HEK293 (cell line): ENCODE results near the gene BRSK1.

Source experiments
- BCL11A ChIP-seq: fragments of 450-650 bp; formaldehyde crosslinking; IDR thresholded peaks from 2 replicates; pipeline ENCODE4 v1.5.1; 2016; ENCODE audit warnings: low read depth, missing biosample characterization, missing genetic modification characterization
- BCL11B ChIP-seq: fragments of 450-650 bp; formaldehyde crosslinking; IDR thresholded peaks from 2 replicates; pipeline ENCODE4 v1.5.1; 2016; ENCODE audit warnings: low read depth, missing biosample characterization, missing genetic modification characterization
- EGR2 ChIP-seq: fragments of 450-650 bp; formaldehyde crosslinking; IDR thresholded peaks from 2 replicates; pipeline ENCODE4 v1.5.1; 2016; ENCODE audit warnings: low read depth, missing biosample characterization, missing genetic modification characterization
- GFI1B ChIP-seq: fragments of 450-650 bp; formaldehyde crosslinking; IDR thresholded peaks from 2 replicates; pipeline ENCODE4 v1.5.1; 2016; ENCODE audit warnings: missing biosample characterization, missing genetic modification characterization
- INSM2 ChIP-seq: fragments of 450-650 bp; formaldehyde crosslinking; IDR thresholded peaks from 2 replicates; pipeline ENCODE4 v1.5.1; 2016; ENCODE audit warnings: missing biosample characterization, missing genetic modification characterization
- KLF1 ChIP-seq: fragments of 450-650 bp; formaldehyde crosslinking; IDR thresholded peaks from 2 replicates; pipeline ENCODE4 v1.5.1; 2016; ENCODE audit warnings: missing biosample characterization, missing genetic modification characterization
- KLF10 ChIP-seq: fragments of 450-650 bp; IDR thresholded peaks from 2 replicates; pipeline ENCODE4 v1.5.1; 2018; ENCODE audit warnings: missing biosample characterization, mild to moderate bottlenecking, missing genetic modification characterization
- KLF7 ChIP-seq: fragments of 450-650 bp; formaldehyde crosslinking; IDR thresholded peaks from 2 replicates; pipeline ENCODE4 v1.5.1; 2016; ENCODE audit warnings: missing biosample characterization, missing genetic modification characterization, borderline replicate concordance
- KLF8 ChIP-seq: fragments of 450-650 bp; formaldehyde crosslinking; IDR thresholded peaks from 2 replicates; pipeline ENCODE4 v1.5.1; 2016; ENCODE audit warnings: missing biosample characterization, missing genetic modification characterization
- TCF7L2 ChIP-seq: IDR thresholded peaks from 2 replicates; pipeline ENCODE4 v1.6.1; 2011; ENCODE audit warnings: low read depth, mild to moderate bottlenecking, inconsistent platforms, low read length, moderate library complexity, borderline replicate concordance
- YY2 ChIP-seq: fragments of 450-650 bp; formaldehyde crosslinking; IDR thresholded peaks from 2 replicates; pipeline ENCODE4 v1.5.1; 2016; ENCODE audit warnings: missing biosample characterization, missing genetic modification characterization
- ZBTB44 ChIP-seq: fragments of 450-650 bp; IDR thresholded peaks from 2 replicates; pipeline ENCODE4 v1.5.1; 2018; ENCODE audit warnings: missing biosample characterization, mild to moderate bottlenecking, missing genetic modification characterization
- ZBTB6 ChIP-seq: fragments of 450-650 bp; formaldehyde crosslinking; IDR thresholded peaks from 2 replicates; pipeline ENCODE4 v1.5.1; 2017; ENCODE audit warnings: missing biosample characterization, missing genetic modification characterization
- ZEB2 ChIP-seq: fragments of 450-650 bp; formaldehyde crosslinking; IDR thresholded peaks from 2 replicates; pipeline ENCODE4 v1.5.1; 2016; ENCODE audit warnings: missing biosample characterization, missing genetic modification characterization
- ZFP37 ChIP-seq: fragments of 450-650 bp; formaldehyde crosslinking; IDR thresholded peaks from 2 replicates; pipeline ENCODE4 v1.5.1; 2016; ENCODE audit warnings: missing biosample characterization, missing genetic modification characterization
- ZNF114 ChIP-seq: fragments of 450-650 bp; formaldehyde crosslinking; IDR thresholded peaks from 2 replicates; pipeline ENCODE4 v1.5.0; 2017; ENCODE audit warnings: missing biosample characterization, missing genetic modification characterization
- ZNF169 ChIP-seq: fragments of 450-650 bp; formaldehyde crosslinking; IDR thresholded peaks from 2 replicates; pipeline ENCODE4 v1.5.1; 2016; ENCODE audit warnings: missing biosample characterization, missing genetic modification characterization
- ZNF184 ChIP-seq: fragments of 450-650 bp; IDR thresholded peaks from 2 replicates; pipeline ENCODE4 v1.5.1; 2018; ENCODE audit warnings: missing biosample characterization, mild to moderate bottlenecking, missing genetic modification characterization
- ZNF239 ChIP-seq: fragments of 450-650 bp; formaldehyde crosslinking; IDR thresholded peaks from 2 replicates; pipeline ENCODE4 v1.5.1; 2016; ENCODE audit warnings: missing biosample characterization, missing genetic modification characterization
- ZNF24 ChIP-seq: fragments of 450-650 bp; formaldehyde crosslinking; IDR thresholded peaks from 2 replicates; pipeline ENCODE4 v1.5.1; 2016; ENCODE audit warnings: missing biosample characterization, missing genetic modification characterization
- ZNF248 ChIP-seq: fragments of 450-650 bp; formaldehyde crosslinking; IDR thresholded peaks from 2 replicates; pipeline ENCODE4 v1.5.1; 2017; ENCODE audit warnings: missing biosample characterization, missing genetic modification characterization
- ZNF292 ChIP-seq: fragments of 450-650 bp; formaldehyde crosslinking; IDR thresholded peaks from 2 replicates; pipeline ENCODE4 v1.5.1; 2016; ENCODE audit warnings: low read depth, missing biosample characterization, missing genetic modification characterization, borderline replicate concordance
- ZNF473 ChIP-seq: fragments of 450-650 bp; formaldehyde crosslinking; IDR thresholded peaks from 2 replicates; pipeline ENCODE4 v1.5.1; 2017; ENCODE audit warnings: missing biosample characterization, missing genetic modification characterization
- ZNF521 ChIP-seq: fragments of 450-650 bp; formaldehyde crosslinking; IDR thresholded peaks from 2 replicates; pipeline ENCODE4 v1.5.1; 2017; ENCODE audit warnings: missing biosample characterization, mild to moderate bottlenecking, missing genetic modification characterization
- ZNF544 ChIP-seq: fragments of 450-650 bp; formaldehyde crosslinking; IDR thresholded peaks from 2 replicates; pipeline ENCODE4 v1.5.0; 2017; ENCODE audit warnings: missing biosample characterization, missing genetic modification characterization
- ZNF555 ChIP-seq: fragments of 450-650 bp; formaldehyde crosslinking; conservative IDR thresholded peaks from 2 replicates; pipeline ENCODE4 v1.5.1; 2017; ENCODE audit warnings: missing biosample characterization, mild to moderate bottlenecking, missing genetic modification characterization, inconsistent platforms
- ZNF560 ChIP-seq: fragments of 450-650 bp; formaldehyde crosslinking; IDR thresholded peaks from 2 replicates; pipeline ENCODE4 v1.5.1; 2017; ENCODE audit warnings: missing biosample characterization, missing genetic modification characterization, borderline replicate concordance
- ZNF610 ChIP-seq: fragments of 450-650 bp; formaldehyde crosslinking; IDR thresholded peaks from 2 replicates; pipeline ENCODE4 v1.5.1; 2016; ENCODE audit warnings: missing biosample characterization, missing genetic modification characterization, borderline replicate concordance
- ZNF621 ChIP-seq: fragments of 450-650 bp; formaldehyde crosslinking; IDR thresholded peaks from 2 replicates; pipeline ENCODE4 v1.5.1; 2017; ENCODE audit warnings: missing biosample characterization, missing genetic modification characterization
- ZNF629 ChIP-seq: fragments of 450-650 bp; formaldehyde crosslinking; IDR thresholded peaks from 2 replicates; pipeline ENCODE4 v1.5.1; 2017; ENCODE audit warnings: missing biosample characterization, missing genetic modification characterization
- ZNF660 ChIP-seq: fragments of 450-650 bp; IDR thresholded peaks from 2 replicates; pipeline ENCODE4 v1.5.1; 2018; ENCODE audit warnings: missing biosample characterization, mild to moderate bottlenecking, missing genetic modification characterization
- ZNF692 ChIP-seq: fragments of 450-650 bp; formaldehyde crosslinking; IDR thresholded peaks from 2 replicates; pipeline ENCODE4 v1.5.1; 2016; ENCODE audit warnings: missing biosample characterization, missing genetic modification characterization
- ZNF776 ChIP-seq: fragments of 450-650 bp; formaldehyde crosslinking; IDR thresholded peaks from 2 replicates; pipeline ENCODE4 v1.5.0; 2017; ENCODE audit warnings: missing biosample characterization, missing genetic modification characterization, borderline replicate concordance
- ZSCAN16 ChIP-seq: fragments of 450-650 bp; formaldehyde crosslinking; IDR thresholded peaks from 2 replicates; pipeline ENCODE4 v1.5.1; 2016; ENCODE audit warnings: missing biosample characterization, missing genetic modification characterization
- TF ChIP-seq, protein P1 (sequence below): fragments of 450-650 bp; formaldehyde crosslinking; optimal IDR thresholded peaks from 2 replicates; pipeline ENCODE3; 2016; ENCODE audit warnings: missing biosample characterization, mild to moderate bottlenecking, missing genetic modification characterization

The BRSK1 gene

DNA sequence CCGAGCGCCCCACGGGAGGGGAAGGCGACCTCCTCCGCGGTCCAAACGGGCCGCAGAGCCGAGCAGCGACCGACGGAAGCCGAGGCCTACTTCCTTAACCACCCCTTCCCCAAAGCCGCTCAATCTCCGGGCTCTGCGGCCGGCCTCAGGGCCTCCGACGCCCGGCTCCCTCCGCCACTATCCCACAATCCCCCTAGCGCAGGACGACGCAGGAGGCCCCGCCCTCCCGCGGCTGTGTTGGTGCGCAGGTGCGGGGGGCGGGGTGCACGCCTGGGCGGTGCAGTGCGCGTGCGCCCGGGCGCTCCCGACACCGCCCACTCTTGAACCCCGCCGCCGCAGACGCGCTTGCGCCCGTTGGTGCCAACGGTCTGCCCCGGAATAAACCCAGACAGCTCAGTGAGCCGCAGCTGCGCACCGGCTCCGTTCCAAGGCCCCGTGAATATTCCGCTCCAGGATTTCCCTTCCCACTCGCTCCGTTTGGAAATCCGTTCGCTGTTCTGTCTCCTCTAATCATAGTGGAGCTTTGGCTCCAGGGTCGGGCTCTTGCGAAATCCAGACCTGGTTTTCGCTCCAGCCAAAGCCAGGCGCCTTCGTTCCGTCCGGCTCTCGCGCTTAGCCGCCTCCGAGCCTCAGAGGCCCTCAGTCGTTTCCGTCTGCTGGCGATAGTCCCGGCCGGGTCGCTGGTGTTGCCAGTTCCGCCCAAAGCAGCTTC is 24.8 kb upstream of the BRSK1 start, which contains the start of gene PPP6R1 (continued):
- TF ChIP-seq ZNF692 (tag by site-specific recombination), result peak; percentile 94
- TF ChIP-seq ZNF248 (tag by site-specific recombination), result no peak
- TF ChIP-seq ZNF629 (tag by site-specific recombination), result peak; percentile 91
- peak; percentile 86; the same call in 1 of the 2 replicates for TF ChIP-seq GFI1B (tag by site-specific recombination)
- peak; percentile 73 for TF ChIP-seq ZNF610 (tag by site-specific recombination)
- TF ChIP-seq ZNF24, result peak; percentile 94
- peak; percentile 100 for TF ChIP-seq ZNF660 (tag by site-specific recombination)
- peak; percentile 98 for TF ChIP-seq KLF8 (tag by site-specific recombination)
- TF ChIP-seq ZNF239 (tag by site-specific recombination), result 0 out of 2 replicates have a peak, but pooled peaks have one; percentile 28
- peak; percentile 84; the same call in 1 of the 2 replicates for TF ChIP-seq KLF7 (tag by site-specific recombination)
- TF ChIP-seq EGR2 (tag by site-specific recombination), result peak; percentile 75
- TF ChIP-seq ZBTB44 (tag by site-specific recombination), result peak; percentile 93
- TF ChIP-seq ZNF560 (tag by site-specific recombination), result no peak
- TF ChIP-seq ZNF292 (tag by site-specific recombination), result no peak
- no peak for TF ChIP-seq ZNF776
- no peak for TF ChIP-seq ZNF114
- no peak for TF ChIP-seq ZNF544 (tag by site-specific recombination)
- TF ChIP-seq ZNF521 (tag by site-specific recombination), result no peak
- TF ChIP-seq TCF7L2, result no peak
- no peak for TF ChIP-seq ZNF621 (tag by site-specific recombination)
- no peak for TF ChIP-seq ZNF555 (tag by site-specific recombination)
- TF ChIP-seq ZNF184 (tag by site-specific recombination), result peak; percentile 87
- no peak for TF ChIP-seq ZNF169 (tag by site-specific recombination)
- TF ChIP-seq INSM2, result peak; percentile 49; the same call in 1 of the 2 replicates
- TF ChIP-seq, protein P1, sequence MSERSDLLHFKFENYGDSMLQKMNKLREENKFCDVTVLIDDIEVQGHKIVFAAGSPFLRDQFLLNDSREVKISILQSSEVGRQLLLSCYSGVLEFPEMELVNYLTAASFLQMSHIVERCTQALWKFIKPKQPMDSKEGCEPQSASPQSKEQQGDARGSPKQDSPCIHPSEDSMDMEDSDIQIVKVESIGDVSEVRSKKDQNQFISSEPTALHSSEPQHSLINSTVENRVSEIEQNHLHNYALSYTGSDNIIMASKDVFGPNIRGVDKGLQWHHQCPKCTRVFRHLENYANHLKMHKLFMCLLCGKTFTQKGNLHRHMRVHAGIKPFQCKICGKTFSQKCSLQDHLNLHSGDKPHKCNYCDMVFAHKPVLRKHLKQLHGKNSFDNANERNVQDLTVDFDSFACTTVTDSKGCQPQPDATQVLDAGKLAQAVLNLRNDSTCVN (tag by site-specific recombination), result peak; percentile 95
- TF ChIP-seq ZEB2 (tag by site-specific recombination), result peak; percentile 99
- TF ChIP-seq KLF1 (tag by site-specific recombination), result peak; percentile 62
- TF ChIP-seq ZBTB6 (tag by site-specific recombination), result peak; percentile 91
- TF ChIP-seq ZSCAN16, result peak; percentile 16; the same call in 1 of the 2 replicates
- TF ChIP-seq YY2 (tag by site-specific recombination), result peak; percentile 23
- TF ChIP-seq ZFP37 (tag by site-specific recombination), result peak; percentile 93
- 0 out of 2 replicates have a peak, but pooled peaks have one; percentile 49 for TF ChIP-seq BCL11A (tag by site-specific recombination)
- TF ChIP-seq KLF10 (tag by site-specific recombination), result peak; percentile 88; the same call in 1 of the 2 replicates
- TF ChIP-seq BCL11B (tag by site-specific recombination), result peak; percentile 50; the same call in 1 of the 2 replicates
- no peak for TF ChIP-seq ZNF473 (tag by site-specific recombination)
